Peyer's patch (tissue), 4 donors: ENCODE results near the gene NARS2.
A peak's percentile ranks its signal among the peaks of the same experiment; 100 is the strongest.

Experiments
- CTCF ChIP-seq, 6 experiments: fragments of 450-650 bp in 4 of 6; fragments of 200-600 bp in 2 of 6; sonication (generic) in 1 of 6; IDR thresholded peaks; one replicate each; pipeline ENCODE4 v1.5.1; 2017 to 2019; ENCODE audit warnings: antibody characterized with exemption in 6 of 6, mild to moderate bottlenecking in 3 of 6, moderate library complexity in 1 of 6
- POLR2A ChIP-seq, 2 donors: fragments of 450-650 bp; IDR thresholded peaks; one replicate each; pipeline ENCODE4 v1.5.1; 2017; ENCODE audit warnings: antibody characterized with exemption in 2 of 2, mild to moderate bottlenecking in 2 of 2, moderate library complexity in 2 of 2

GRCh38 chr11:78574386-78575381, at the start of gene NARS2:
- TF ChIP-seq POLR2A (IDR thresholded peaks at IDR 0.05): peak; percentile 38 to 74
- TF ChIP-seq CTCF (IDR thresholded peaks at IDR 0.05): no peak
